ENCODE results near the gene RAB4A.

DNA sequence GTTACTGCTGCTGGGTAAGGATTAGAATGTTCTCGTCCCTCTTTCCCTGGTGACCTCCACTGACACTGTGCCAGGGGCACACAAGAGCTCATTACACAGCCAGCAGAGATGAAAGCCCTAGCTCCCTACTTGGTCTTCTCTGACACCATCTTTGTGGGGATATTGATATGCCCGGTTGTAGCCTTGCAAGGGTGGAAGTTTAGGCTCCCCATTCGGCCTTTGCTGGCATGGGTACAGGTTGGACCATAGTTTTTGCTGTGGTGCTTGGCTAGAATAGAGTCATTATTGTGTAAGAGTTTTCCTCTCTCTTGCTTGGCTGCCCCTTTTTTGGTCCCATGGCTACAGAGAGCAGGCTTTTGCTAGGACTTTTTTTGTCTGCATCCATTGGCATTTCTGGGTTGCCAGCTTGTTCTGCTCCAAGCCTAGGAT, 12.3 kb downstream of the RAB4A start:
- TF ChIP-seq CTCF (IDR thresholded peaks at IDR 0.05) (no peak), POLR2A (IDR thresholded peaks at IDR 0.05) (no peak)
